Testis (tissue), 3 donors: Measurements from ENCODE around the gene ELMOD3. TPM values are rescaled to one million over a fixed set of nuclear protein-coding genes. Genes with fewer than 3 reads are reported as not detected.
"Not testable (repeated sequence)": the region's sequence is repeated elsewhere in the genome, so short reads cannot be mapped to it uniquely, and the experiment has no call there.

ENCODE experiments used
- DNase-seq: peaks from one replicate; pipeline ENCODE4 v3.0.0-alpha.2; 2019
- H3K27ac ChIP-seq, 2 donors: fragments of 200-600 bp; sonication (generic); one replicate each; pipeline ENCODE4 v1.5.1; 2019
- H3K27me3 ChIP-seq: fragments of 200-600 bp; sonication (generic); one replicate; pipeline ENCODE4 v1.5.1; 2019
- H3K36me3 ChIP-seq: fragments of 200-600 bp; sonication (generic); one replicate; pipeline ENCODE4 v1.5.1; 2017; ENCODE audit warnings: low read depth; ENCODE audit errors: missing control alignments
- H3K4me1 ChIP-seq: fragments of 200-600 bp; sonication (generic); one replicate; pipeline ENCODE4 v1.5.1; 2019
- H3K4me3 ChIP-seq, 2 donors: fragments of 200-600 bp; sonication (generic); one replicate each; pipeline ENCODE4 v1.5.1; 2017 to 2019
- H3K9me3 ChIP-seq: fragments of 200-600 bp; sonication (generic); one replicate; pipeline ENCODE4 v1.5.1; 2017
- CTCF ChIP-seq, 3 experiments: fragments of 450-650 bp in 2 of 3; fragments of 200-600 bp in 1 of 3; sonication (generic) in 1 of 3; IDR thresholded peaks; one replicate each; pipeline ENCODE4 v1.5.1; 2016 to 2019; ENCODE audit warnings: antibody characterized with exemption in 3 of 3, mild to moderate bottlenecking in 2 of 3, moderate library complexity in 1 of 3
- POLR2A ChIP-seq: fragments of 450-650 bp; IDR thresholded peaks from one replicate; pipeline ENCODE4 v1.6.1; 2017; ENCODE audit warnings: antibody characterized with exemption, mild to moderate bottlenecking, moderate library complexity
- WGBS, 2 donors: methylation state at CpG; one replicate each; pipeline ENCODE4 v1.1.5; 2018; 5-methylcytosine and 5-hydroxymethylcytosine counted together
- intact Hi-C: fragments of 100-400 bp; cut with DNase I; formaldehyde crosslinking; loops from one replicate; pipeline ENCODE4 v1.15.1; 2023; ENCODE audit warnings: low total_unique reads
- polyA plus RNA-seq: library from polyadenylated mRNA; stranded (reverse); fragments of 350-450 nt; fragmentation: Illumina TruSeq; extraction: RNeasy Lipid Tissue Mini Kit (QIAGEN cat#74804); gene quantifications from one replicate; pipeline ENCODE4 v1.2.3, GENCODE V29; 2014; ENCODE audit warnings: low read depth, low replicate concordance; ENCODE audit not compliant: insufficient read depth
- total RNA-seq, 2 donors: library from RNA; depleted of rRNA; stranded (reverse); fragments of >200 nt; gene quantifications; one replicate each; pipeline ENCODE4 v1.2.3, GENCODE V29; 2016

Gene ELMOD3
- total and polyA plus RNA-seq, 3 donors from 2014 or later, result 26.2 to 51.6 (median 38.4) TPM

- no peak for DNase-seq
- H3K4me3 ChIP-seq, result peak overlapping the region in 1 of 2 donors; percentile 57
- intact Hi-C loops, result loop anchor here (5.0 kb wide), 1 partner anchor 100 kb away; the partner anchor contains the start of gene MAT2A
- TF ChIP-seq POLR2A (no peak), CTCF (IDR thresholded peaks at IDR 0.05) (no peak)
- no peaks in the 10 kb centered on the region for H3K36me3 ChIP-seq
- 16 to 30% methylated on average over 10 of the region's 10 CpGs for WGBS, 2 donors
- H3K9me3 ChIP-seq, result no peaks in the 10 kb centered on the region
- peaks cover 40% of the 10 kb centered on the region for H3K4me1 ChIP-seq
- H3K27me3 ChIP-seq, result no peaks in the 10 kb centered on the region
- peak overlapping the region; percentile 95 to 96 for H3K27ac ChIP-seq
These were observed 82.4 kb downstream of the ELMOD3 start for GRCh38 chr2:85436836-85437487.

DNA sequence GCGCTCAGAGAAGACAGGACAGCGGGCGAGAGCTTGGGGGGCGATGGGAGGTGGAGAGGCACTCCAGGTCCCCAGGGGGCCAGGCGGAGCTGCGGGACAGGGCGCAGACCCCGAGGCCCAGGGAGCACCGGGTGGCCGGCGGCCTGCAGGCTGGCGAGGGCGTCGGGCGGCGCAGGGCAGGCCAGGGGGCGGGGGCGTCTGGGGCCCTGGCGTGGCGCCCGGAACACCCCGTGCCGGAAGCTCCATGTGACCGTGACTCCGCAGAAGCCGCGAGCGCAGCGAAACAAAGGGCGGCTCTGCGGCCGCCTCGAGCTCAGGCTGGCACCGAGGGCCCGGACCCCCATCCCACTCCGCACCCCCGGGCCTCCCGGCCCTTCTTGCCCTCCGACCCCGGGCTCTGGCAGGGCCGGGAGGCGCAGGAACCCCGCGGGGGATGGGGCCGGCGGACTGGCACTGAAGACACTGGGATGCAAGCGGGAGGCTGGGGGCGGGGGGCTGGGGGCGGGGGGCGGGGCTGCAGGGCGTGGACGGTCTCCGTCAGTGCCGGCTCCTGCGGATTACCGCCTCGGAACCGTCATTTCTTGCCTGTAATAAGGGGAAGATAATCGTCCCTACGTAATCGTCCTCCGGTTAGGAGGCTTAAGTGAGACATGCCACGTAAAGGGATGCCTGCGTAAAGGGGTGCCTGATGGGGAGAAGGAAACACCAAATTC is 83.1 kb downstream of the ELMOD3 start:
- peaks cover 40% of the 10 kb centered on the region for H3K4me1 ChIP-seq
- WGBS, 2 donors, result 0 to 1% methylated on average over 6 to 47 of the region's 64 CpGs
- intact Hi-C loops, result loop anchor here (5.0 kb wide), 1 partner anchor 100 kb away; the partner anchor contains the start of gene MAT2A

DNA sequence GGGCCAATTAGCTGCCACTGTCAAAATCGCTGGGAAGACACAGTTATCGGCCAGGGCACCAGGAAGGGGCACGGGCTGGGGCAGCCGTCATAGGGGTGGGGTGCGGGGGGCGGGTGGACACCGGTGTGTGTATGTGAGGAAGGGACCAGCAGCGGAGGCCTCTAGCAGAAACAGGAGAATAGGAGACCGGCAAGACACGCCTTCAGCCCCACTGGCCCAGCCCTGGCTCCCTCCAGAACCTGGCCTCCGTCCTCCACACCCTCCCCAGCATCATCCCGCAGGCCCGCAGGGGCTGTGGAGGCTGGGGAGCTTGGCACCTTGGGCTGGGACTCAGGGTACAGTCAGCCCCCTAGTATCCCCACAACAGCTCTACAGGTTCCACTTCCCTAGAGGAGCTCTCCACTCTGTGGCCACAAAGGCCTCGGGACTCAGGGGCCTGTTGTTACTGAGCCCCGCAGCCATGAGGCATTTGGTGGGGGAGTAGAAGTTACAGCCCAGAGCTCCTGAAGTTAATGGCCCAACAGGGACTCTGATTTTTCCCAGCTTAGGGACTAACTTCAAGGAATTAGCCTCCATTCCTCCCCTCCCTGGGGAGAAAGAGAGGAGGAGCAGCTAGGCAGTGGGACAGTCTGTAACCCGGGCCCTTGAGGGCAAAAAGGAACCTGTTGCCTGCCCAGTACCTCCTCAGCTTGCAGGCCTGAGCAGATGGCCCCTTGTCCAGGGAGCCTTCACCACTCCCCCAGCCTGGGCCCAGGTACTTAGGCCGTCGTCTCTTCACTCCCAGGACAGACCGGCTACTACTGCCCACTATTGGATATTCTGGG is 83.8 kb downstream of the ELMOD3 start:
- intact Hi-C loops, result loop anchor here (5.0 kb wide), 1 partner anchor 99 kb away; the partner anchor contains the start of gene MAT2A
- no peaks in the 10 kb centered on the region for H3K9me3 ChIP-seq
- H3K27ac ChIP-seq, result peak overlapping the region; percentile 95 to 96
- no peak for DNase-seq
- TF ChIP-seq CTCF (IDR thresholded peaks at IDR 0.05) (no peak), POLR2A (no peak)
- WGBS, 2 donors, result 19 to 26% methylated on average over 17 to 19 of the region's 19 CpGs
- no peaks in the 10 kb centered on the region for H3K36me3 ChIP-seq
- H3K4me3 ChIP-seq, result peak overlapping the region; percentile 34 to 57
- peaks cover 36% of the 10 kb centered on the region for H3K4me1 ChIP-seq
- H3K27me3 ChIP-seq, result no peaks in the 10 kb centered on the region

More for the DNA sequence above, 83.1 kb downstream of the ELMOD3 start:
- H3K4me3 ChIP-seq, result peak overlapping the region; percentile 34 to 57
- H3K9me3 ChIP-seq, result no peaks in the 10 kb centered on the region
- peak; percentile 88 for DNase-seq
- peak overlapping the region; percentile 95 to 96 for H3K27ac ChIP-seq
- no peaks in the 10 kb centered on the region for H3K36me3 ChIP-seq
- TF ChIP-seq CTCF (IDR thresholded peaks at IDR 0.05) (peak in 1 of 3 experiments; percentile 5), POLR2A (peak; percentile 83)
- no peaks in the 10 kb centered on the region for H3K27me3 ChIP-seq

DNA sequence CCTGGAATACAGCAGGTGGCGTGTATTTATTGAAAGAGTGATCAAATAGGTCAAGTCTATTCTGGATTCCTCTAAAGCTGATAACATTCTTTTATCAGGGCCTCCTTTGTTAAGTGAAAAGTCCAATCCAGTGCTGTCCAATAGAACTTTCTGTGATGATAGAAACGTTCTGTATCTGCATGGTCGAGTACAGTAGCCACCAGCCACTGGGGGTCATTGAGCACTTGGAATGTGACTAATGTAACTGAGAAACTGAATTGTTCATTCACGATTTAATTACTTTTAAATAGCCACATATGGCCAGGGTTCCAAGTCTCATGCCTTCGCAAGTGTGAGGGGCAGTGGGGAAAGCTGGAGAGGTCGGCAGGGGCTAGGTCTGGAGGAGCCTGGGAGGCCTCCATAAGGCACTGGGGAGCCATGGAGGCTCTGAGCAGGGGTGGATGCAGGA is 84.5 kb downstream of the ELMOD3 start:
- DNase-seq, result no peak
- H3K9me3 ChIP-seq, result no peaks in the 10 kb centered on the region
- intact Hi-C loops, result loop anchor here (5.0 kb wide), 1 partner anchor 98 kb away; the partner anchor contains the start of gene MAT2A
- H3K4me1 ChIP-seq, result peaks cover 29% of the 10 kb centered on the region
- H3K4me3 ChIP-seq, result no peak overlapping the region
- H3K27me3 ChIP-seq, result no peaks in the 10 kb centered on the region
- H3K27ac ChIP-seq, result peak overlapping the region; percentile 95 to 96
- no peaks in the 10 kb centered on the region for H3K36me3 ChIP-seq
- TF ChIP-seq CTCF (IDR thresholded peaks at IDR 0.05) (peak in 1 of 3 experiments; percentile 17), POLR2A (no peak)
- WGBS, 2 donors, result 57 to 66% methylated on average over 6 of the region's 6 CpGs

- not testable (repeated sequence) for H3K27me3 ChIP-seq, H3K4me3 ChIP-seq, DNase-seq, H3K36me3 ChIP-seq, H3K9me3 ChIP-seq
- 92 to 96% methylated on average over 9 of the region's 9 CpGs for WGBS, 2 donors
- Histone ChIP-seq H3K27ac (peak overlapping the region; percentile 95 to 96), H3K4me1 (peaks cover 28% of the 10 kb centered on the region)
- intact Hi-C loops, result loop anchor here (5.0 kb wide), 1 partner anchor 98 kb away; the partner anchor contains the start of gene MAT2A
These were observed 85.0 kb downstream of the ELMOD3 start for GRCh38 chr2:85439569-85439968.
